Suprapubic skin (tissue), 4 donors: ENCODE measurements around the gene ELMO1. TPM values are rescaled to one million over a fixed set of nuclear protein-coding genes. Genes with fewer than 3 reads are reported as not detected.

Experiments used
- DNase-seq, 2 donors: peaks; one replicate each; pipeline ENCODE4 v3.0.0-alpha.2; 2019; ENCODE audit warnings: low spot score in 2 of 2
- H3K27ac ChIP-seq: fragments of 200-600 bp; sonication (generic); one replicate; pipeline ENCODE4 v1.5.1; 2019
- H3K27me3 ChIP-seq: fragments of 200-600 bp; sonication (generic); one replicate; pipeline ENCODE4 v1.5.1; 2019
- H3K36me3 ChIP-seq: fragments of 200-600 bp; sonication (generic); one replicate; pipeline ENCODE4 v1.5.1; 2019
- H3K4me1 ChIP-seq: fragments of 200-600 bp; sonication (generic); one replicate; pipeline ENCODE4 v1.5.1; 2019
- H3K4me3 ChIP-seq: fragments of 200-600 bp; sonication (generic); one replicate; pipeline ENCODE4 v1.5.1; 2019; ENCODE audit warnings: mild to moderate bottlenecking
- H3K9me3 ChIP-seq: fragments of 200-600 bp; sonication (generic); one replicate; pipeline ENCODE4 v1.5.1; 2019
- CTCF ChIP-seq, 2 donors: fragments of 200-600 bp in 1 of 2; fragments of 450-650 bp in 1 of 2; sonication (generic) in 1 of 2; IDR thresholded peaks; one replicate each; pipeline ENCODE4 v1.5.1; 2016 to 2019; ENCODE audit warnings: antibody characterized with exemption in 2 of 2, mild to moderate bottlenecking in 1 of 2, moderate library complexity in 1 of 2
- EP300 ChIP-seq: sonication (generic); formaldehyde crosslinking; IDR thresholded peaks from one replicate; pipeline ENCODE4 v1.6.1; 2017; ENCODE audit warnings: antibody characterized with exemption
- POLR2A ChIP-seq, 2 donors: fragments of 450-650 bp; IDR thresholded peaks; one replicate each; pipeline ENCODE4 v1.6.1; 2017; ENCODE audit warnings: antibody characterized with exemption in 2 of 2, mild to moderate bottlenecking in 2 of 2, moderate library complexity in 2 of 2
- POLR2AphosphoS5 ChIP-seq, 3 donors: sonication (generic); formaldehyde crosslinking; IDR thresholded peaks; one replicate each; pipeline ENCODE4 v1.6.1; 2017; ENCODE audit warnings: antibody characterized with exemption in 3 of 3
- WGBS: methylation state at CpG from one replicate; pipeline ENCODE4 v1.1.5; 2018; 5-methylcytosine and 5-hydroxymethylcytosine counted together
- total RNA-seq, 4 donors: library from RNA; depleted of rRNA; stranded (reverse); fragments of >200 nt; gene quantifications; one replicate each; pipeline ENCODE4 v1.1.0, GENCODE V29; 2016

ELMO1 gene
- total RNA-seq, 4 donors from 2014 or later = 9.8 to 49.6 (median 22.2) TPM

- H3K36me3 ChIP-seq = no peaks in the 10 kb centered on the region
- no peaks in the 10 kb centered on the region for H3K27me3 ChIP-seq
- no peaks in the 10 kb centered on the region for H3K9me3 ChIP-seq
- no peaks in the 10 kb centered on the region for H3K4me1 ChIP-seq
- no peak overlapping the region for H3K4me3 ChIP-seq
- WGBS = 83% methylated on average over 3 of the region's 3 CpGs
- H3K27ac ChIP-seq = no peak overlapping the region
- TF ChIP-seq POLR2A (IDR thresholded peaks at IDR 0.05) = no peak
- TF ChIP-seq CTCF (IDR thresholded peaks at IDR 0.05) = no peak
- TF ChIP-seq EP300 = no peak
- no peak for TF ChIP-seq POLR2AphosphoS5 (IDR thresholded peaks at IDR 0.05)
- no peak for DNase-seq
Observed at GRCh38 chr7:37048674-37049073, 400.0 kb downstream of the ELMO1 start.

GRCh38 chr7:37047260-37047659 lies 401.4 kb downstream of the ELMO1 start:
- H3K4me1 ChIP-seq = no peaks in the 10 kb centered on the region
- H3K36me3 ChIP-seq = no peaks in the 10 kb centered on the region
- no peaks in the 10 kb centered on the region for H3K9me3 ChIP-seq
- no peak overlapping the region for H3K4me3 ChIP-seq
- TF ChIP-seq POLR2AphosphoS5 (IDR thresholded peaks at IDR 0.05) (no peak), POLR2A (IDR thresholded peaks at IDR 0.05) (no peak), CTCF (IDR thresholded peaks at IDR 0.05) (no peak)
- no peak for DNase-seq
- H3K27me3 ChIP-seq = no peaks in the 10 kb centered on the region
- no peak overlapping the region for H3K27ac ChIP-seq
- 64% methylated on average over 6 of the region's 6 CpGs for WGBS

- Histone ChIP-seq H3K27ac (no peak overlapping the region), H3K4me3 (no peak overlapping the region), H3K9me3 (no peaks in the 10 kb centered on the region), H3K4me1 (no peaks in the 10 kb centered on the region), H3K27me3 (no peaks in the 10 kb centered on the region), H3K36me3 (no peaks in the 10 kb centered on the region)
- no peak for DNase-seq
- TF ChIP-seq POLR2AphosphoS5 (IDR thresholded peaks at IDR 0.05) = no peak
- TF ChIP-seq CTCF (IDR thresholded peaks at IDR 0.05) = no peak
- TF ChIP-seq POLR2A (IDR thresholded peaks at IDR 0.05) = no peak
- no peak for TF ChIP-seq EP300
- 80% methylated on average over 2 of the region's 2 CpGs for WGBS
Observed at GRCh38 chr7:37046531-37047079, 402.1 kb downstream of the ELMO1 start.

GRCh38 chr7:37045681-37046179 lies 402.9 kb downstream of the ELMO1 start:
- DNase-seq = no peak
- Histone ChIP-seq H3K9me3 (no peaks in the 10 kb centered on the region), H3K27me3 (no peaks in the 10 kb centered on the region), H3K4me3 (no peak overlapping the region), H3K36me3 (no peaks in the 10 kb centered on the region), H3K4me1 (no peaks in the 10 kb centered on the region), H3K27ac (no peak overlapping the region)
- TF ChIP-seq CTCF (IDR thresholded peaks at IDR 0.05) (no peak), EP300 (no peak), POLR2A (IDR thresholded peaks at IDR 0.05) (no peak), POLR2AphosphoS5 (IDR thresholded peaks at IDR 0.05) (no peak)
- 75% methylated on average over 2 of the region's 2 CpGs for WGBS

GRCh38 chr7:37041461-37041860 lies 407.2 kb downstream of the ELMO1 start:
- no peak overlapping the region for H3K4me3 ChIP-seq
- H3K27me3 ChIP-seq = no peaks in the 10 kb centered on the region
- 86% methylated on average over 8 of the region's 8 CpGs for WGBS
- no peaks in the 10 kb centered on the region for H3K36me3 ChIP-seq
- no peaks in the 10 kb centered on the region for H3K9me3 ChIP-seq
- TF ChIP-seq POLR2A (IDR thresholded peaks at IDR 0.05) (no peak), CTCF (IDR thresholded peaks at IDR 0.05) (no peak), EP300 (no peak), POLR2AphosphoS5 (IDR thresholded peaks at IDR 0.05) (no peak)
- DNase-seq = no peak
- H3K4me1 ChIP-seq = no peaks in the 10 kb centered on the region
- no peak overlapping the region for H3K27ac ChIP-seq
